Lower leg skin (tissue), 3 donors: ENCODE data around the gene CLPTM1.

ENCODE experiments used
- CTCF ChIP-seq, 3 donors: fragments of 450-650 bp; IDR thresholded peaks; one replicate each; pipeline ENCODE4 v1.5.1; 2016; ENCODE audit warnings: antibody characterized with exemption in 3 of 3, mild to moderate bottlenecking in 3 of 3, moderate library complexity in 2 of 3
- POLR2A ChIP-seq, 2 donors: fragments of 450-650 bp; IDR thresholded peaks; one replicate each; pipeline ENCODE4 v1.6.1; 2016 to 2017; ENCODE audit warnings: antibody characterized with exemption in 2 of 2, mild to moderate bottlenecking in 1 of 2, moderate library complexity in 1 of 2

GRCh38 chr19:44931541-44931940, 23.6 kb upstream of the CLPTM1 start:
- TF ChIP-seq CTCF (IDR thresholded peaks at IDR 0.05) (no peak), POLR2A (IDR thresholded peaks at IDR 0.05) (no peak)
